A673 (cell line): Measurements from ENCODE around the gene TMEM95.

Source experiments
- EZH2 ChIP-seq: fragments of 200-600 bp; sonication (generic); IDR thresholded peaks from 2 replicates; pipeline ENCODE4 v1.6.1; 2017; ENCODE audit warnings: borderline replicate concordance, low read depth, mild to moderate bottlenecking, mixed read lengths, antibody characterized with exemption, low read length; ENCODE audit not compliant: poor library complexity, severe bottlenecking
- TF ChIP-seq, protein P1 (sequence below): fragments of 300-800, 200-600 bp; sonication (generic); conservative IDR thresholded peaks from 2 replicates; pipeline ENCODE4 v1.5.1; 2017; ENCODE audit warnings: low read depth, mild to moderate bottlenecking, antibody characterized with exemption, low read length, moderate library complexity, mixed read lengths

DNA sequence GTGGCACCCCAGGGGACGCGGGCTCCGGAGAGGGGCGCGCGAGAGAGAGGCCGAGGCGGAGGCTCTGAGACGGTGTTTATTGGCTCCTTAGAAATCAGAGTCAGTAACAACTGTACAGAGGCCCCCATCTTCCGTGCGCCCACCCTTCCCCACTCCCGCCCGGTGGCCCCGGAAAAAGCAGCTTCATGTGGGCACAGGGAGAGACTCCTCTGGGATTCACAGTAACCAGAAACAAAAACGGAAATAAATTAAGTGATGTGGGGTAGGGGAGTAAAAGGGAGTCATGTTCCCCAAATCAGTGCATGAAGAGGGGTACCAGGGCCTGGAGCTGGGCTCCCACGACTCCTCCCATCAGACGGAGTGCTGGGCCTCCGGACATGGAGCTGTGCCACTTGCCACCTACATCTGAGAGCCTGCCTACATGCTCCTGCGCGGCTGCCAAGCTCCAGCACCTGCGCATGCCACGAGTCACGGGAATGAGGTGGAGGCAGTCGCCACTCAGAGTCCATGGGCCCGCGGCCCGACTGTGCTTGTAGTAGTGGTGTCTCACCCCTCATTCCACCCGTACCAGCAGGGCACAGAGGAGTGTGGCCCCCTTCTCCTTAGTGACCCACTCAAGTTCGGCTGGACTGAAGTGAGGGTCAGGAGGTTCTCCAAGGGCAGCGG lies 39.3 kb upstream of the TMEM95 start:
- TF ChIP-seq, protein P1, sequence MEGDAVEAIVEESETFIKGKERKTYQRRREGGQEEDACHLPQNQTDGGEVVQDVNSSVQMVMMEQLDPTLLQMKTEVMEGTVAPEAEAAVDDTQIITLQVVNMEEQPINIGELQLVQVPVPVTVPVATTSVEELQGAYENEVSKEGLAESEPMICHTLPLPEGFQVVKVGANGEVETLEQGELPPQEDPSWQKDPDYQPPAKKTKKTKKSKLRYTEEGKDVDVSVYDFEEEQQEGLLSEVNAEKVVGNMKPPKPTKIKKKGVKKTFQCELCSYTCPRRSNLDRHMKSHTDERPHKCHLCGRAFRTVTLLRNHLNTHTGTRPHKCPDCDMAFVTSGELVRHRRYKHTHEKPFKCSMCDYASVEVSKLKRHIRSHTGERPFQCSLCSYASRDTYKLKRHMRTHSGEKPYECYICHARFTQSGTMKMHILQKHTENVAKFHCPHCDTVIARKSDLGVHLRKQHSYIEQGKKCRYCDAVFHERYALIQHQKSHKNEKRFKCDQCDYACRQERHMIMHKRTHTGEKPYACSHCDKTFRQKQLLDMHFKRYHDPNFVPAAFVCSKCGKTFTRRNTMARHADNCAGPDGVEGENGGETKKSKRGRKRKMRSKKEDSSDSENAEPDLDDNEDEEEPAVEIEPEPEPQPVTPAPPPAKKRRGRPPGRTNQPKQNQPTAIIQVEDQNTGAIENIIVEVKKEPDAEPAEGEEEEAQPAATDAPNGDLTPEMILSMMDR, result no peak
- no peak for TF ChIP-seq EZH2
